H1 (cell line): Measurements from ENCODE around the gene SUPT20HL1. TPM values are rescaled to one million over a fixed set of nuclear protein-coding genes. Genes with fewer than 3 reads are reported as not detected.

Experiments
- CTCF ChIA-PET: fragments of 300-600 bp; sonication (Branson Sonifier 250); formaldehyde crosslinking; loops from one replicate; lab custom pipeline; 2021; ENCODE audit not compliant: partially characterized antibody; lab: Charles Lee
- POLR2A ChIA-PET: fragments of 300-600 bp; sonication (Branson Sonifier 250); formaldehyde crosslinking; loops from one replicate; lab custom pipeline; 2021; ENCODE audit warnings: inconsistent platforms; ENCODE audit not compliant: partially characterized antibody; lab: Charles Lee
- DNase-seq, 2 experiments: peaks; one replicate each; pipeline versions ENCODE4 v3.0.0 to v3.0.0-alpha.2; 2010 to 2022; ENCODE audit warnings: low spot score in 2 of 2, low read depth in 1 of 2, mixed read lengths in 1 of 2
- FAIRE-seq: peaks from 2 replicates; lab custom pipeline; 2011; peaks lifted over from hg19 to GRCh38; lab: Jason Lieb, UNC
- H2AFZ ChIP-seq: 2 replicates; pipeline ENCODE4 v1.8.1; 2012; ENCODE audit warnings: low read length, inconsistent platforms
- H2AK5ac ChIP-seq: 2 replicates; pipeline ENCODE4 v1.6.1; 2013; ENCODE audit warnings: low read depth, low read length
- H2BK120ac ChIP-seq: replicated peaks from 2 replicates; pipeline ENCODE3; 2013; ENCODE audit warnings: low read depth, low read length, inconsistent platforms
- H2BK12ac ChIP-seq: 2 replicates; pipeline ENCODE4 v1.6.1; 2013; ENCODE audit warnings: low read depth, low read length
- H2BK15ac ChIP-seq: 2 replicates; pipeline ENCODE4 v1.6.1; 2013; ENCODE audit warnings: low read length
- H2BK20ac ChIP-seq: 2 replicates; pipeline ENCODE4 v1.6.1; 2013; ENCODE audit warnings: low read length
- H2BK5ac ChIP-seq: 2 replicates; pipeline ENCODE4 v1.6.1; 2013; ENCODE audit warnings: low read depth, low read length
- H3K14ac ChIP-seq: 2 replicates; pipeline ENCODE4 v1.6.1; 2013; ENCODE audit warnings: inconsistent platforms; ENCODE audit not compliant: insufficient read length
- H3K18ac ChIP-seq: 2 replicates; pipeline ENCODE4 v1.6.1; 2013; ENCODE audit warnings: low read length; ENCODE audit errors: extremely low read depth
- H3K23ac ChIP-seq: 2 replicates; pipeline ENCODE4 v1.6.1; 2013; ENCODE audit warnings: inconsistent platforms; ENCODE audit not compliant: insufficient read length
- H3K23me2 ChIP-seq: 2 replicates; pipeline ENCODE4 v1.6.1; 2013; ENCODE audit warnings: low read depth, low read length
- H3K27ac ChIP-seq: 2 replicates; pipeline ENCODE4 v1.6.1; 2011; ENCODE audit warnings: low read depth, low read length, inconsistent platforms
- H3K27me3 ChIP-seq, 4 experiments: replicated peaks in 1 of 4; 1 replicate in 1 of 4; 2 replicates in 3 of 4; pipeline versions ENCODE4 v1.6.1 to v1.8.1; 2011 to 2013; ENCODE audit warnings: low read length in 3 of 4, mild to moderate bottlenecking in 3 of 4, inconsistent platforms in 2 of 4, mixed read lengths in 2 of 4, moderate library complexity in 1 of 4; ENCODE audit not compliant: control insufficient read depth in 3 of 4, insufficient read depth in 3 of 4; ENCODE audit errors: extremely low read depth in 1 of 4
- H3K36me3 ChIP-seq, 4 experiments: 2 replicates each; pipeline versions ENCODE4 v1.6.1 to v1.8.1; 2011 to 2013; ENCODE audit warnings: mild to moderate bottlenecking in 4 of 4, low read length in 3 of 4, moderate library complexity in 2 of 4, control low read depth in 1 of 4, inconsistent platforms in 1 of 4; ENCODE audit not compliant: insufficient read depth in 4 of 4, control insufficient read depth in 2 of 4
- H3K4ac ChIP-seq: replicated peaks from 2 replicates; pipeline ENCODE3; 2013; ENCODE audit warnings: low read length, low read depth, mixed read lengths, inconsistent platforms; ENCODE audit not compliant: insufficient read length
- H3K4me1 ChIP-seq, 4 experiments: replicated peaks in 1 of 4; 1 replicate in 1 of 4; 2 replicates in 3 of 4; pipeline versions ENCODE4 v1.6.1 to v1.8.1; 2011 to 2013; ENCODE audit warnings: low read length in 3 of 4, inconsistent platforms in 2 of 4, mixed read lengths in 1 of 4; ENCODE audit not compliant: insufficient read depth in 4 of 4, control insufficient read depth in 3 of 4
- H3K4me2 ChIP-seq, 2 experiments: 2 replicates each; pipeline versions ENCODE4 v1.6.1 to v1.8.1; 2011 to 2013; ENCODE audit warnings: low read depth in 2 of 2, low read length in 2 of 2, control low read depth in 1 of 2, inconsistent platforms in 1 of 2, mild to moderate bottlenecking in 1 of 2; ENCODE audit not compliant: insufficient read depth in 1 of 2
- H3K4me3 ChIP-seq, 4 experiments: fragments of 200-600, 300-600 bp in 1 of 4; sonication (generic), shearing (Covaris generic), sonication (Bioruptor Twin) in 1 of 4; 2 replicates each; pipeline versions ENCODE4 v1.5.1 to v1.8.1; 2011 to 2016; ENCODE audit warnings: low read length in 4 of 4, low read depth in 3 of 4, control low read depth in 2 of 4, inconsistent platforms in 2 of 4, mild to moderate bottlenecking in 2 of 4, mixed read lengths in 1 of 4, moderate library complexity in 1 of 4; ENCODE audit not compliant: insufficient read depth in 2 of 4; ENCODE audit errors: extremely low read depth in 1 of 4
- H3K56ac ChIP-seq: replicated peaks from 2 replicates; pipeline ENCODE3; 2013; ENCODE audit warnings: low read depth, mild to moderate bottlenecking, mixed read lengths, low read length, inconsistent platforms; ENCODE audit not compliant: insufficient read length
- H3K79me1 ChIP-seq: 2 replicates; pipeline ENCODE4 v1.6.1; 2013; ENCODE audit warnings: low read depth, low read length, control low read depth
- H3K79me2 ChIP-seq, 2 experiments: 2 replicates each; pipeline versions ENCODE4 v1.6.1 to v1.8.1; 2012 to 2013; ENCODE audit warnings: low read length in 2 of 2, mild to moderate bottlenecking in 2 of 2, inconsistent platforms in 1 of 2; ENCODE audit not compliant: insufficient read depth in 2 of 2, control insufficient read depth in 1 of 2
- H3K9ac ChIP-seq, 4 experiments: replicated peaks in 1 of 4; 1 replicate in 1 of 4; 2 replicates in 3 of 4; pipeline versions ENCODE4 v1.6.1 to v1.8.1; 2011 to 2013; ENCODE audit warnings: low read depth in 3 of 4, low read length in 3 of 4, control low read depth in 2 of 4, mild to moderate bottlenecking in 2 of 4, moderate library complexity in 2 of 4, inconsistent platforms in 1 of 4; ENCODE audit errors: extremely low read depth in 1 of 4
- H3K9me3 ChIP-seq, 2 experiments: 2 replicates each; pipeline versions ENCODE4 v1.6.1 to v1.8.1; 2012 to 2013; ENCODE audit warnings: mild to moderate bottlenecking in 2 of 2, moderate library complexity in 2 of 2, control low read depth in 1 of 2, inconsistent platforms in 1 of 2, low read depth in 1 of 2, low read length in 1 of 2, mixed read lengths in 1 of 2; ENCODE audit not compliant: insufficient read depth in 2 of 2
- H4K20me1 ChIP-seq, 2 experiments: replicated peaks in 1 of 2; 2 replicates each; pipeline versions ENCODE3 to v1.8.1; 2011 to 2013; ENCODE audit warnings: inconsistent platforms in 2 of 2, low read length in 2 of 2, mild to moderate bottlenecking in 1 of 2; ENCODE audit not compliant: insufficient read depth in 2 of 2, control insufficient read depth in 1 of 2
- H4K5ac ChIP-seq: 2 replicates; pipeline ENCODE4 v1.6.1; 2013; ENCODE audit warnings: low read length, low read depth, mixed read lengths, inconsistent platforms; ENCODE audit not compliant: insufficient read length
- H4K8ac ChIP-seq: 2 replicates; pipeline ENCODE4 v1.8.0; 2013; ENCODE audit warnings: mild to moderate bottlenecking, moderate library complexity, low read length, inconsistent platforms; ENCODE audit not compliant: insufficient read depth; ENCODE audit errors: extremely low read depth
- H4K91ac ChIP-seq: replicated peaks from 2 replicates; pipeline ENCODE3; 2013; ENCODE audit warnings: low read length, mixed read lengths, inconsistent platforms; ENCODE audit not compliant: insufficient read length
- ASH2L ChIP-seq: fragments of 200-600, 300-600 bp; sonication (generic); IDR thresholded peaks from one replicate; pipeline ENCODE4 v1.7.1; 2017; ENCODE audit warnings: low read length
- CTCF ChIP-seq, 3 experiments: IDR thresholded peaks; 1 replicate in 2 of 3; 2 replicates in 1 of 3; pipeline versions ENCODE4 v1.5.1 to v1.6.1; 2011; ENCODE audit warnings: low read length in 3 of 3, mild to moderate bottlenecking in 3 of 3, inconsistent platforms in 2 of 3, low read depth in 1 of 3, moderate library complexity in 1 of 3; ENCODE audit not compliant: insufficient read depth in 1 of 3; ENCODE audit errors: control extremely low read depth in 1 of 3
- EGR1 ChIP-seq: IDR thresholded peaks from 2 replicates; pipeline ENCODE4 v1.6.1; 2011; ENCODE audit warnings: low read depth, low read length, borderline replicate concordance
- MAFK ChIP-seq: IDR thresholded peaks from 2 replicates; pipeline ENCODE4 v1.6.1; 2012; ENCODE audit warnings: low read depth, mild to moderate bottlenecking, improper control_type of control experiment, low read length
- NRF1 ChIP-seq: IDR thresholded peaks from 2 replicates; pipeline ENCODE4 v1.6.1; 2011; ENCODE audit warnings: mild to moderate bottlenecking, low read depth, low read length, improper control_type of control experiment
- POLR2A ChIP-seq, 2 experiments: IDR thresholded peaks; 1 replicate in 1 of 2; 2 replicates in 1 of 2; pipeline ENCODE4 v1.6.1; 2011; ENCODE audit warnings: low read depth in 2 of 2, low read length in 2 of 2, mild to moderate bottlenecking in 2 of 2; ENCODE audit errors: control extremely low read depth in 1 of 2
- POU5F1 ChIP-seq: IDR thresholded peaks from 2 replicates; pipeline ENCODE4 v1.6.1; 2011; ENCODE audit warnings: low read depth, mild to moderate bottlenecking, low read length, moderate library complexity
- RBBP5 ChIP-seq: IDR thresholded peaks from 2 replicates; pipeline ENCODE4 v1.7.1; 2012; ENCODE audit warnings: low read depth, mild to moderate bottlenecking, inconsistent platforms, low read length, moderate library complexity, borderline replicate concordance
- RNF2 ChIP-seq: fragments of 200-900, 300-1000 bp; sonication (generic); IDR thresholded peaks from 2 replicates; pipeline ENCODE4 v1.7.1; 2016; ENCODE audit warnings: borderline replicate concordance, low read depth, mild to moderate bottlenecking, antibody characterized with exemption, low read length; ENCODE audit not compliant: poor library complexity, severe bottlenecking; ENCODE audit errors: missing control alignments
- SIN3A ChIP-seq, 2 experiments: IDR thresholded peaks in 1 of 2; conservative IDR thresholded peaks in 1 of 2; 2 replicates each; pipeline ENCODE4 v1.6.1; 2011 to 2012; ENCODE audit warnings: low read length in 2 of 2, improper control_type of control experiment in 1 of 2, low read depth in 1 of 2, mild to moderate bottlenecking in 1 of 2
- YY1 ChIP-seq: IDR thresholded peaks from 2 replicates; pipeline ENCODE4 v1.6.1; 2011; ENCODE audit warnings: low read depth, mild to moderate bottlenecking, low read length
- WGBS, 2 experiments: shearing (Covaris generic) in 1 of 2; methylation state at CpG; one replicate each; pipeline versions ENCODE4 v1.1.6 to v1.1.7; 2013 to 2015; ENCODE audit warnings: low lambda C conversion rate in 2 of 2, mixed read lengths in 2 of 2, inconsistent platforms in 1 of 2, low coverage in 1 of 2, missing lambda C conversion rate in 1 of 2; ENCODE audit not compliant: insufficient replicate concordance in 2 of 2, insufficient coverage in 1 of 2, insufficient read length in 1 of 2; ENCODE audit errors: extremely low coverage in 1 of 2, missing lambda C conversion rate in 1 of 2; 5-methylcytosine and 5-hydroxymethylcytosine counted together
- polyA plus RNA-seq, 7 experiments: library from polyadenylated mRNA; depleted of rRNA in 3 of 7; stranded (reverse) in 5 of 7; unstranded in 2 of 7; fragments of >200 nt in 5 of 7; fragments of 200-250 nt in 2 of 7; gene quantifications; 1 replicate in 5 of 7; 2 replicates in 1 of 7; 4 replicates in 1 of 7; pipeline versions ENCODE4 v1.2.1 to v1.2.3, GENCODE V29; 2011 to 2013; ENCODE audit warnings: missing spikeins in 2 of 7, mixed read lengths in 2 of 7
- total RNA-seq: library from RNA; stranded (reverse); fragmentation: NEBNext Ultra II Directional; extraction: Animal tissue kit (Norgen Biotek cat#: 25700); gene quantifications from 2 replicates; pipeline ENCODE4 v1.2.1, GENCODE V29; 2021

The SUPT20HL1 gene
- total and polyA plus RNA-seq, 2 of the 8 experiments (the other 6 are each of a cell fraction or from before 2014, with no cell fraction given), result not detected

- no peak overlapping the region for H3K4me3 ChIP-seq
- CTCF ChIA-PET, result no interaction called here
- no peak for TF ChIP-seq YY1
- TF ChIP-seq CTCF (IDR thresholded peaks at IDR 0.05; ENCODE audit: control extremely low read depth in 1 of 3, insufficient read depth in 1 of 3, low read depth in 1 of 3, low read length in 3 of 3), result no peak
- TF ChIP-seq RBBP5, result no peak
- no peak for TF ChIP-seq NRF1
- TF ChIP-seq EGR1, result no peak
- TF ChIP-seq RNF2, result no peak
- no peak for TF ChIP-seq POU5F1
- no peak for TF ChIP-seq MAFK
- TF ChIP-seq ASH2L, result no peak
- TF ChIP-seq POLR2A (IDR thresholded peaks at IDR 0.05; ENCODE audit: control extremely low read depth in 1 of 2, low read depth in 2 of 2, low read length in 2 of 2), result no peak
- no peak for TF ChIP-seq SIN3A (conservative IDR thresholded peaks at IDR 0.05 in 1 of 2, IDR thresholded peaks at IDR 0.05 in 1 of 2; ENCODE audit: low read depth in 1 of 2, low read length in 2 of 2)
Measured at GRCh38 chrX:24377911-24378468, 17.6 kb downstream of the SUPT20HL1 start.

More at GRCh38 chrX:24377911-24378468, 17.6 kb downstream of the SUPT20HL1 start:
- Histone ChIP-seq H3K4ac (no peak overlapping the region), H3K9ac (no peak overlapping the region), H3K79me1 (no peaks in the 10 kb centered on the region), H3K56ac (no peak overlapping the region), H2BK5ac (peak overlapping the region; percentile 78; the same call in 1 of the 2 replicates), H4K8ac (no peak overlapping the region), H3K4me2 (peak overlapping the region; percentile 42 to 60; a peak in 3 of 4 replicates), H3K79me2 (no peaks in the 10 kb centered on the region), H3K23me2 (no peaks in the 10 kb centered on the region), H2BK20ac (no peak overlapping the region), H4K5ac (peak overlapping the region; percentile 69), H2BK120ac (no peak overlapping the region), H2BK15ac (no peak overlapping the region), H3K27me3 (0 out of 7 replicates have a peak, but pooled peaks cover 0 to 2% (median under 1%) of the 10 kb centered on the region in 4 experiments), H3K36me3 (no peaks in the 10 kb centered on the region), H2AK5ac (no peak overlapping the region), H3K14ac (no peak overlapping the region), H3K27ac (no peak overlapping the region), H3K9me3 (no peaks in the 10 kb centered on the region), H4K20me1 (no peaks in the 10 kb centered on the region), H4K91ac (no peak overlapping the region), H3K18ac (peak overlapping the region; percentile 60; the same call in 1 of the 2 replicates), H2BK12ac (no peak overlapping the region), H2AFZ (no peak overlapping the region), H3K23ac (no peak overlapping the region), H3K4me1 (peaks cover 1 to 24% (median 13%) of the 10 kb centered on the region in 4 experiments; a peak in 5 of 7 replicates)
- peak in 1 of 2 experiments; percentile 44 for DNase-seq
- POLR2A ChIA-PET, result no interaction called here
- peak; percentile 76 for FAIRE-seq
- WGBS, 2 experiments, result no CpG with 5 or more reads among the region's 1 CpG
